Stimulated activated CD4-positive, alpha-beta T cell treated with anti-CD3 and anti-CD28 coated beads, Interleukin-15, amount 100 ng/mL, for 1 hour (primary cell): ENCODE measurements around the gene EFEMP1.

Source experiments
- DNase-seq, 2 donors: peaks; one replicate each; pipeline ENCODE4 v3.0.0-alpha.2; 2020; ENCODE audit warnings: low read depth in 1 of 2, low spot score in 1 of 2

The EFEMP1 gene

GRCh38 chr2:55898386-55899040, 25.1 kb downstream of the EFEMP1 start:
- DNase-seq: no peak

GRCh38 chr2:55896633-55897032, 26.9 kb downstream of the EFEMP1 start:
- no peak for DNase-seq

DNA sequence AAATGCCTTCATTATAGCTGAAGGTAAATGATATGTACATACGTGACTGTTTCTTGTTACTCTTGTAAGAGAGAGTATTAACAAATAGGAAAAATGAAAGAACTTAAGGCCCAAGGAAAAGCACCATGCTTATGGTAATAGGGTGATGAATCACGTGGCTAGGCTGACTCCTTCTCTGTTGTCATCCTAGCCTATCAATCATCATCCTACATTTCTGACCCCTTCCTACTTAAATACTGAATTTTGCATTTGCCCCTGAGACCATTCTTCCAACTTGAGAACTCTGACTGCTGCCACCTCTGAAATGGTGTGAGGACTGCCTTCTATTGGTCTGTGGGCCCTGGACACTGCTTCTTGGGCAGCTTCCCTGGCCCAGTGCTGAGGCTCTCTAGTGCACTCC, 28.9 kb downstream of the EFEMP1 start:
- no peak for DNase-seq

DNA sequence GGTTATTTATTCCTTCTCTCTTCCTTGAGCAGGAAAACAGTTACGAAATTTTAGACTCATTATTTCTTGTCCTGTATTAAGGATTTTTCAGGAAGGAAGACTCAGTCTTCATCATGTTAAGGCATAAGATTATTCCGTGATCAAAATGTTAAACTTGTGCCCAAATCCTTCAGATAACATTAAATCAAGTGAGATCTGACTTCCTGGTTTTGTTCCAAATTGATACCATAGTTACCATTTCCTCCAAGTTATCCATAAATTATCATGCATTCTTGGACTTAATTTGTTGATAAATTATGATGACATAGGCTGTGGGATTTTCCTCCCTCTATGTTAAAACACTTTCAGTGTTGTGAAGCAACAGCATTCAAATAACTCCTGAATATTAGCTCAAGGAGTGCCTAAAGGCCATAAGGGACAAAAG, 31.9 kb downstream of the EFEMP1 start:
- DNase-seq: no peak

DNA sequence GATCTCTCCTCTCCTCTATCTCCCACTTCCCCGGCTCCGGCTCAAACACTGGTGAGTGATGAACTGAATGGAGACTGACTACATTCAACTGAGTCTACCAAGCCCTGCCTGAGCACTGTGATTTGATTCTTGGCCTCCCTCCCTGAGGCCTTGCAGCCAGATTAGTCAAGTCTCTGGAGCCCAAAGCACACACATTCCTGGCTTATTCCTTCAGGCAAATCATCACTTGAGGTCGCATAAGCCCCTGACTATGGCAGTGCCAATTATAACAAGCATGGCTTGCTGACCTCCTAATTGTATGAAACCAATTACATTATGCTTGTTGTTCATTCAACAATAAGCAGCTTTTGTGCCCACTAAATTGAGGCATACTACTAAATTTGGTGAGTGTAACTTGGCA, 34.6 kb downstream of the EFEMP1 start:
- DNase-seq: no peak

- no peak for DNase-seq
These were observed 35.5 kb downstream of the EFEMP1 start for GRCh38 chr2:55887901-55888624.

- DNase-seq: no peak
These were observed 36.2 kb downstream of the EFEMP1 start for GRCh38 chr2:55887351-55887750.

GRCh38 chr2:55885944-55886281, 37.7 kb downstream of the EFEMP1 start:
- no peak for DNase-seq

GRCh38 chr2:55885127-55885943, 38.2 kb downstream of the EFEMP1 start:
- DNase-seq: no peak

- DNase-seq: no peak
These were observed 39.8 kb downstream of the EFEMP1 start for GRCh38 chr2:55883829-55884228.

DNA sequence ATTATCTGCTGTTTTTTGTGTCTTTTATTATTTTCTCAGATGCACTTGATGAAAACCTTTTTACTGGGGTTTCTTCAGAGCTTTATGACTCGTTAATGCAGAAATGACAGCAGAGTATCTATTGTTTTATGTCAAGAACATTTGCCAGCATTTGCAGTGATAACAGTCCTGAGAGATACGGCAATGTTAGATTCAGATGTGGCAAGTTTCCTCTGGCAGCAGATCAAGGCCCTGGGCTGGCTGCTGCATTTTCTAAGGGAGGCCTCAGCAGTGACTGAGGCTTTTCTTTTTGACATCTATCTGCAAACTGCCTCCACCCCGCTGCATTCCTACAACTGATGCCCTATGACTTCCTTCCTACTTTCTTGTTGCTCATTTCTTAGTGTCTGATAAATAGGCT, 40.2 kb downstream of the EFEMP1 start:
- no peak for DNase-seq

DNA sequence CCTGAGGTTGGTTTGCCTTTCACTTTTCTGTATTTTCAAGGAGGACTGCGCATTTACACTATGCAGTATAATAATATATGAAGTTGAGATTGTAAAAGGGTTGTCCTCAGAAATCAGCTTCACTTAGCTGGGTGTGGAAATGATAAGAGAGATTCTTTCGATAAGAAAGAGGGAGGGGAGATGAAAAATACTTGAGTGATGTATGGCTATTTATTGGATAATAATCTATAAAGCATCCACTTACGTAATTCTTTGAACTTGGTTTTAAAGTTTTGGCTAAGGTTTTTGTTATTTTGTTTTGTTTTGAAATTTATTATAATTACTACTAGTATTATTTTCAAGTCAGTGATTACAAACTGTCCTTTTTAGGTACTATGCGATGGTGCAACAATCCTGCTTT, 40.6 kb downstream of the EFEMP1 start:
- DNase-seq: no peak

- DNase-seq: no peak
These were observed 43.0 kb downstream of the EFEMP1 start for GRCh38 chr2:55880416-55881143.

- no peak for DNase-seq
These were observed 43.6 kb downstream of the EFEMP1 start for GRCh38 chr2:55879976-55880375.

GRCh38 chr2:55877087-55877436, 46.5 kb downstream of the EFEMP1 start:
- DNase-seq: no peak

DNA sequence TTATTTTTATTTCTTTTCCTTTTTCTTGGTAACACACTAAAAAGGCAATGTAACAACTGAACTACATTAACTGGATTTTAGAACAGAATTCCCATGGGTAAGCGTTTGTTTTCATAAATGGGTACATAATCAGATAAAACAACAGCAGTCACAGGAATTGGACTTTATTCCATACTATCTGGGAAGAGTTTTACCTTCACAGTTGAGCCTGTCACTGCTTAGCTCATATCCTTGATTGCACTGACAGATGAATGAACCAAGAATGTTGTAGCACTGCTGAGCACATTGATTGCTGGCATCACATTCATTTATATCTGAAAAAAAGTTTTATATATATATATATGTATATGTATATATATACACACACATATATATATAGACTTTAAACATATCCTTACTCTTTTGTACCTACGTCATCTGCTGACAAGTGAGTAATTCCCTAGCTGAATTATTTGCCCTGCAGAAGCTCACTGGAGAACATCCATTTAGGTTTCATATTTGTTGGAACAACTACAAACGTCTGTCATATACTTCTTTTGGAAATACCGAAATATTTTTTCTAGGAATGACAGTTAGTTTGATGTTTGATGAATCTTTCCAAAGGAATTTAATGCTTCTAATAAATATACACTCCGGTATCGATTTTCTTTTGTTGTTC, 47.0 kb downstream of the EFEMP1 start:
- DNase-seq: no peak

DNA sequence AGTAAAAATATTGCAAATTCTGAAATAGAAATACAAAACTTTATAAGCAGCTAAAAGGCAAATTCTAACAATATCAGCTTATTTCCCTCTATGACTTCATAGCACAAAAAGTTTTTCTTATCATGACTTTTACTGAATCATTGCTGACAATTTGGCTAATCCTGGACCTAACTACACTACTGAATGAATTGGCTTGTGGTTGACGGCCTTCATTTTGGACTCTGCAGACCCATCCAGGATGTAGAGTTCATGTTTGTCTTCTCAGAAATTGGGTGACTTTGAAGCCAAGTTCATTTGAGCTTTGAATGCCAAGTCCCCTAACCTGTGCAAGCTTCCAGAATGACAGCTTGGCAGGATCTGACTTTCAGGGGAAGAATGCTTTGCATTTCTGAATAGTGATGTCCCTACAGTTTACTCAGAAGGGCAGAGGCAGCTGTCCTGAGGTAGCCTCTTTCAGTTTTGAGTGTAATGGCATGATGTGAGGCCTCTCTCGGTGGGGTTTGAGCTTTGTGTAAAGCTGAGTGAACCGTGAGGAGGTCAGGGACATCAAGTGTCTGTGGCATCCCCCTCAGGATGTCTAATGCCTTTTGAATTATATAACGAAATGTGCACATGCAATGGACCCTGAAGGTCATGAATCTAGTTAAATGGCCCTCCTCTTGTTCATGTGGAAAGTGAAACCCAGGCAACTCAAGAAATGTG, 48.0 kb downstream of the EFEMP1 start:
- DNase-seq: no peak

GRCh38 chr2:55874338-55874737, 49.2 kb downstream of the EFEMP1 start:
- no peak for DNase-seq

GRCh38 chr2:55871637-55872036, 51.9 kb downstream of the EFEMP1 start:
- no peak for DNase-seq

DNA sequence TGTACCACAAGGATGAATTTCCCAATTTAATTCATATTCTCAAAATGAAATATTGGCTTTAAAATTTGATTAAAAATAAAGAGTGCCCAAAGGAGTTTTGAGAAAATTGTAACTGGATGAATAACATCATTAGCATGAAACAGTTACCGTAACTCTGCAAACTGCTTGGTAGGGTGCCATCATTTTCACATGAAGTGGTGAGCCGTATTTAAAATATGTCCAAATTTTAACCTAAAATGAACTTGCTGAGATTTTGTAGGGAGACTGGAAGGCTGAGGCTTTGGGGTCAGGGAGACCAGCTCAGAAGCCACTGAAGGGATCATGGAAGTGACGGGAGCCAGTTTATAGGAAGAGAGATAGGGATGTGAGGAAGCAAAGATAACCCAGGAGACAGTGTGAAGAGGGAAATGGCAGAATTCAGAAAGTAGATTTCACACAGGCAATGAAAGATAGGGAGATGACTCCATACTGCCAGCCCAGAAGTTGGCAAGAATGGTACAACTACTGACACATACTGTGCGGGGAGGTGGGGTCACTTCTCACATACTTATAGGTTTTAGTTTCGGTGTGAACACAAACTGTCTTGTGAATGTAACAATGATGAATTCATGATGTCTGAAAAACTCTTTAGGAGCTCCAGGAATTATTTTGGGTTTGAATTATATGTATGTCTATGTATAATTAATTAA, 53.8 kb downstream of the EFEMP1 start:
- DNase-seq: no peak
